Measurements from ENCODE around the gene ZNF280B.

The ZNF280B gene, protein sequence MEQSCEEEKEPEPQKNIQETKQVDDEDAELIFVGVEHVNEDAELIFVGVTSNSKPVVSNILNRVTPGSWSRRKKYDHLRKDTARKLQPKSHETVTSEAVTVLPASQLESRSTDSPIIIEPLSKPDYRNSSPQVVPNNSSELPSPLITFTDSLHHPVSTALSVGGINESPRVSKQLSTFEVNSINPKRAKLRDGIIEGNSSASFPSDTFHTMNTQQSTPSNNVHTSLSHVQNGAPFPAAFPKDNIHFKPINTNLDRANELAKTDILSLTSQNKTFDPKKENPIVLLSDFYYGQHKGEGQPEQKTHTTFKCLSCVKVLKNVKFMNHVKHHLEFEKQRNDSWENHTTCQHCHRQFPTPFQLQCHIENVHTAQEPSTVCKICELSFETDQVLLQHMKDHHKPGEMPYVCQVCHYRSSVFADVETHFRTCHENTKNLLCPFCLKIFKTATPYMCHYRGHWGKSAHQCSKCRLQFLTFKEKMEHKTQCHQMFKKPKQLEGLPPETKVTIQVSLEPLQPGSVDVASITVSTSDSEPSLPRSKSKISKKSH

DNA sequence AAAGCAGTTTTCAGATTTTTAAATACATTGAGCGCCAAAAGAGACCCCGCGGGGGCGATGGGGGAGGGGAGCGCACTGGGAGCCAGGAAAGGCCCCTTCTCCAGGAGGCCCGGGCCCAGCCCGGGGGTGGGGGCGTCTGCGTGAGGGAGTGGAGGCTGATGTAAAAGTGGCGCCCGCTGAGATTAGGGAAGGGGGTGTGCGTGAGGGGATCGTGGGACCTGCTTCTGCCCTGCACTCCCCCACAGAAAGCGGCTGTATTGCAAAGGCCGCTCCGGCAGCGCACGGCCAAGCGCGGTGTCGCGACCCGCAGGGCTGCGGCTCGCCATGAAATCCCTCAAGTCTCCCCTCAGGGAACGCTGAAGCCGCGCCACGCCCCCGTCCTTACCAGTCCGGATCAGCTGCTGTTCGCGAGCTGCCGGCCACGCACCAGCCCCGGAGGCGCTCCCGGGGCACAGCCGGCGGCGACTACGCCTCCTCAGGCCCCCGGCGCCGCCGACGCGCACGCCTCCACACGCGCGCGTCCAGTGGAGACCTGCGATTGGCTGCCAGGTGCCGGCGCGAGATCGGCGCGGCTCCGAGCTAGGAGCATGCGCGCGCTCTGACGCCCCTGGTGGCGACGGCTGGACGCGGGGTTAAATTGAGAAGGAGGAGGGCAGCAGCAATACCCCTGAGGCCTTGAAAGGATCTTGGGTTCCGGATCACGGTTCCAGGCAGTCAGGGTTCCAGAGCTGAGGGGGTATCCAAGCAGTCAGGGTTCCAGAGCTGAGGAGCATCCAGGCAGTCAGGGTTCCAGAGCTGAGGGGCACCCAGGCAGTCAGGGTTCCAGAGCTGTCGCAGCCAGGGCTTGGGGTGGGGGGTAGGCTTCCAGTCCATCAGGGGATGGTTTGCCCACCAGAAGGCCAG lies at the start of gene ZNF280B:
Gene ZNF280B (minus strand): TSS at position 469 of the 903 bp plus-strand sequence. CDS start 19,344 bp downstream, outside the sequence.
- peak; percentile 75 for DNase-seq (ENCODE audit: low read depth)
- Histone ChIP-seq H3K9ac (ENCODE audit: low read length) (peak within 1 kb of the TSS; percentile 83), H3K4me1 (ENCODE audit: control insufficient read depth, insufficient read depth, low read length) (peaks cover 6% of the 10 kb centered on the region), H3K4me3 (ENCODE audit: low read length) (peak within 1 kb of the TSS; percentile 85), H3K9me3 (ENCODE audit: control insufficient read depth, low read length) (peaks cover 33% of the 10 kb centered on the region), H3K36me3 (ENCODE audit: control insufficient read depth, insufficient read depth, low read length, severe bottlenecking) (no peaks in the 10 kb centered on the region), H3K27me3 (replicated peaks; ENCODE audit: control insufficient read depth, insufficient read depth, low read length) (peaks cover 14% of the 10 kb centered on the region)

DNA sequence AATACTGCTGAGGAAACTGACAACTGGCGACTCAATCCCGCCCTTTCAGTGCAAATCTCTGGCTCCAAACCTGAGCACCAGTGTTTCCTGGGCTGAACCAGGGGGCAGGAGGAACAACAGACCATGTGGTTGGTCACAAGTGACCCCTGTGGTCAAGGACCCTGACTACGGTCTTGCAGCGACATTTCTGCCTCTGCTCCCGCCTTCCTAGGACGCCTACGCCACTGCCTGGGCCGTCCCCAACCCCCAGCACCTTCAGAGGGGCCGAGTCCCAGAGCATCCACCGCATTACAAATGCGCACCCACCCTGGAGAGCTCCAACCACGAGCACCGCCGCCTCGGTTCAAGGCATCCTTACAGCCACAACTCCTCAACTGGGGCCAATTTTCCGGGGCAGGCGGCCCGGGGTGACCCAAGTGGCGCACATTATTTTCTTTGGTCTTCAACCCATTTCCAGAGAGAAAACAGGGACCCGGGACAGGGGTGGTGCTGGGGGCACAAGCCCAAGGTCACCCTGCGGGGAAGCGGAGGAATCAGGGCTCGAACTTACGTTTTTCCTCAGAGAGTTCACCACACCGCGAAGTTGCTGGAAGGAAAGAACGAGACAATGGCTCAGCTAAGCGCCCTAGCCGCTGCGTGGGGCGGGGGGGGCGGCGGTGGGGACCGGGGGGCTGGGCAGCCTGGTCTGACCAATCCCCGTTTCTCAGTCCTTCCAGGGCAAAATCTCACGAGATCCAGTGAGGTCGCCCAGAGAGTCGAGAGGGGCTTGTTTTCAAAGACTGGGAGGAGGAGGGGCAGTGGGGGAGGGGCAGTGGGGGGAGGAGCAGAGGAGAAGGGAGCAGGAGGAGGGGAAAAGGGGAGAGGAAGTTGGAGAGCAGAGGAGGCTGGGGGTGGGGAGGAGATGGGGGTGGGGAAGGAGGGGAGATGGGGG lies 48.7 kb upstream of the ZNF280B start:
- Histone ChIP-seq H3K27me3 (replicated peaks; ENCODE audit: control insufficient read depth, insufficient read depth, low read length) (peaks cover 10% of the 10 kb centered on the region), H3K36me3 (ENCODE audit: control insufficient read depth, insufficient read depth, low read length, severe bottlenecking) (no peaks in the 10 kb centered on the region), H3K9ac (ENCODE audit: low read length) (no peak overlapping the region), H3K4me3 (ENCODE audit: low read length) (no peak overlapping the region), H3K9me3 (ENCODE audit: control insufficient read depth, low read length) (no peaks in the 10 kb centered on the region), H3K4me1 (ENCODE audit: control insufficient read depth, insufficient read depth, low read length) (no peaks in the 10 kb centered on the region)
- DNase-seq (ENCODE audit: low read depth) = no peak

DNA sequence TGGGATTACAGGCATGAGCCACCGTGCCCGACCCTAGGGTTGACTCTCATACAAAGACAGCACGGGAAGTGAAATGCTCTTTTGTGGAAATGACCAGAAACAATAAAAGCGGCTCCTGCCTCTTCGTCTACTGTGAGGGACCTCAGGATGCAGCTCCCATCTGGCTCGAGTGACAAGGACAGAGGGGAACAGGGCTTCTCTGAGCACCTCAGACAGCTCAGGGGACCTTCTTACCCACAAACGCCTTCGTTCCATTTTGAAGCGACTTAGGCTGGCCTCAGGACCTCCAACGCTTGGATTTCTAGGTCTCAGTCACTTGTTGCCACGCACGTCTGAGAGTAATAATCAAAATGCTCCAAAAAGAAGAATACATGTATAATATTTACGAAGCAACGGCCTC lies 48.0 kb upstream of the ZNF280B start:
- DNase-seq (ENCODE audit: low read depth) = no peak
- Histone ChIP-seq H3K27me3 (replicated peaks; ENCODE audit: control insufficient read depth, insufficient read depth, low read length) (peaks cover 10% of the 10 kb centered on the region), H3K9me3 (ENCODE audit: control insufficient read depth, low read length) (no peaks in the 10 kb centered on the region), H3K4me3 (ENCODE audit: low read length) (no peak overlapping the region), H3K36me3 (ENCODE audit: control insufficient read depth, insufficient read depth, low read length, severe bottlenecking) (no peaks in the 10 kb centered on the region), H3K9ac (ENCODE audit: low read length) (no peak overlapping the region), H3K4me1 (ENCODE audit: control insufficient read depth, insufficient read depth, low read length) (no peaks in the 10 kb centered on the region)

GRCh38 chr22:22555596-22555995 lies 47.1 kb upstream of the ZNF280B start:
- H3K36me3 ChIP-seq (ENCODE audit: control insufficient read depth, insufficient read depth, low read length, severe bottlenecking) = no peaks in the 10 kb centered on the region
- peaks cover 10% of the 10 kb centered on the region for H3K27me3 ChIP-seq (replicated peaks; ENCODE audit: control insufficient read depth, insufficient read depth, low read length)
- no peak for DNase-seq (ENCODE audit: low read depth)
- no peaks in the 10 kb centered on the region for H3K9me3 ChIP-seq (ENCODE audit: control insufficient read depth, low read length)
- H3K9ac ChIP-seq (ENCODE audit: low read length) = no peak overlapping the region
- no peak overlapping the region for H3K4me3 ChIP-seq (ENCODE audit: low read length)
- H3K4me1 ChIP-seq (ENCODE audit: control insufficient read depth, insufficient read depth, low read length) = no peaks in the 10 kb centered on the region

GRCh38 chr22:22554587-22555284 lies 46.2 kb upstream of the ZNF280B start:
- H3K36me3 ChIP-seq (ENCODE audit: control insufficient read depth, insufficient read depth, low read length, severe bottlenecking) = no peaks in the 10 kb centered on the region
- no peaks in the 10 kb centered on the region for H3K4me1 ChIP-seq (ENCODE audit: control insufficient read depth, insufficient read depth, low read length)
- peaks cover 16% of the 10 kb centered on the region for H3K27me3 ChIP-seq (replicated peaks; ENCODE audit: control insufficient read depth, insufficient read depth, low read length)
- no peak overlapping the region for H3K4me3 ChIP-seq (ENCODE audit: low read length)
- no peak overlapping the region for H3K9ac ChIP-seq (ENCODE audit: low read length)
- H3K9me3 ChIP-seq (ENCODE audit: control insufficient read depth, low read length) = no peaks in the 10 kb centered on the region
- no peak for DNase-seq (ENCODE audit: low read depth)

DNA sequence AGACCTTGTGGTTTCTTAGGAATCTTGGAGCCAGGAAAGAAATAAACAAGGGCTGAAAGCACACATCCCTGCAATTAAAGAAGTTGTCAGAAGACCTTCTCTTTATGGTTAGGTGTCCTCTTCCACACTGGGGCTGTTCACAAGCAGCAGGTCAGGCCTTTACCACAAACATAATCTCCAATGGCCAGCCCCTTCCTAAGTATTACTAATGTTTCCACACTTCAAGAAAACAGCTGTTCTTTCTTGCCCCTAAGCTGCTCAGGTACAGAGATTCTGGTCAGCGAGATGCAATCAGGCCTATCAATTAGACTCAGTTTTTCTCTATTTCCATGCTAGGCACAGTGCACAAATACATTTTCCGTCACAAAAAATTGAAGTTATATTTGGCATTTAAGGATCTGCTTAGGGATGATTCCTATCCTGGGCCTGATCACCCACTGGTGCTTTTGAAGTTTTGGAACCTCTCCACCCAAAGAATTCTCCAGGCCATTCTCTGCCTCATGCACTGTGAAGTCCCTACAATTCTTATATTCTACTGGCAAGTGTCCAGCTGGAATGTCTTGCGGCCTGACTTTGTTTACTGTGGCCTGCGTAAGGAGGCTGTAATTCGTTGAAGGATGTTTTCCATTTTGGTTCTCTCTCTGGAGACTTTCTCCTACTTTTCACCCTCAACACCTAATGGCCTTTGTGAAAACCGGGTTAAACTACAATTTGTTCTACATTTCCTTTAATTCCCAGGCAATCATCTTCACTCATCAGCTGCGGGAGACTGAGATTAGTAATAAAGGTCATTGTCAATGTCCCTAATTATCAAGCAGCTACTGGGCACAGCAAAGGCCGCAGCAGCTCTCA lies 45.4 kb upstream of the ZNF280B start:
- no peak overlapping the region for H3K9ac ChIP-seq (ENCODE audit: low read length)
- no peaks in the 10 kb centered on the region for H3K36me3 ChIP-seq (ENCODE audit: control insufficient read depth, insufficient read depth, low read length, severe bottlenecking)
- H3K4me1 ChIP-seq (ENCODE audit: control insufficient read depth, insufficient read depth, low read length) = no peaks in the 10 kb centered on the region
- H3K27me3 ChIP-seq (replicated peaks; ENCODE audit: control insufficient read depth, insufficient read depth, low read length) = peaks cover 24% of the 10 kb centered on the region
- no peaks in the 10 kb centered on the region for H3K9me3 ChIP-seq (ENCODE audit: control insufficient read depth, low read length)
- no peak overlapping the region for H3K4me3 ChIP-seq (ENCODE audit: low read length)
- DNase-seq (ENCODE audit: low read depth) = peak; percentile 1

DNA sequence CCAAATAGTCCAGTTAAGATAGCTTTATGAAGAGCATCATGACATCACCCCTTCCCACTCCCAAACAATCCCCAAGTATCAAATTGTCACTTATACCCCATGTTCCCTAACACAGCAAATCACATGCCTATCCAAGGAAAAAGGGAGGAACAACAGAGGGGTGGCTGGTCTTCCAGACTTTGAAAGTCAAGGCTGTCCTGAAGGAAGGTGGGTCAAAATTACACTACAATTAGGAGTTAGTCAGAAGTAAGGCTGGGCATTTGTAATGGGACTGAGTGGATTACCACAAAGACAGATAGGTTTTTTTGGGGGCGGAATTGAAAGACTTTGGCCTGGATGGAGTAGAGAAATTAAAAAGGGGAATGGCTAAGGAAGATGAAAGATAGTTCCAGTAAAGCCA lies 44.6 kb upstream of the ZNF280B start:
- H3K27me3 ChIP-seq (replicated peaks; ENCODE audit: control insufficient read depth, insufficient read depth, low read length) = peaks cover 27% of the 10 kb centered on the region
- DNase-seq (ENCODE audit: low read depth) = no peak

DNA sequence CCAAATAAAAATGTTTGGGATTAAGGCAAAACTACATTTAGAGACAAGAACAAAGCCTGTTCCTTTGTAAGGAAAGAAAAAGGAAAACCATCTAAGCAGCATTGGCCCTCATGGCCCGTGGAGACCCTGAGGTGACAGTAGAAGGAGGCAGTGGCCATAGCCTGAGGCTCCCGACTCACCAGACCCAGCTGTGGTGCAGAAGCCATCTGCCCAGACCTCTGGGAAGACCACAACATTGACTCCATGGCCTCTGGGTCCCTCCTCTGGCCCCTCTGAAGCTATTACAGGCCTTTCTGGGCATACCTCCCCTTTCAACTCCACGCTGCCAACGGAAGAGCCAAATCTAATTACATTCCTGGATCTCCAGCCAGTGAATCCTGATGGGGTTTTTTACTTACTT lies 44.1 kb upstream of the ZNF280B start:
- no peak for DNase-seq (ENCODE audit: low read depth)
- H3K4me3 ChIP-seq (ENCODE audit: low read length) = no peak overlapping the region
- peaks cover 32% of the 10 kb centered on the region for H3K27me3 ChIP-seq (replicated peaks; ENCODE audit: control insufficient read depth, insufficient read depth, low read length)
- no peaks in the 10 kb centered on the region for H3K9me3 ChIP-seq (ENCODE audit: control insufficient read depth, low read length)
- no peaks in the 10 kb centered on the region for H3K4me1 ChIP-seq (ENCODE audit: control insufficient read depth, insufficient read depth, low read length)
- no peak overlapping the region for H3K9ac ChIP-seq (ENCODE audit: low read length)
- H3K36me3 ChIP-seq (ENCODE audit: control insufficient read depth, insufficient read depth, low read length, severe bottlenecking) = no peaks in the 10 kb centered on the region

More for the DNA sequence above, 44.6 kb upstream of the ZNF280B start:
- no peaks in the 10 kb centered on the region for H3K9me3 ChIP-seq (ENCODE audit: control insufficient read depth, low read length)
- no peaks in the 10 kb centered on the region for H3K4me1 ChIP-seq (ENCODE audit: control insufficient read depth, insufficient read depth, low read length)
- no peak overlapping the region for H3K4me3 ChIP-seq (ENCODE audit: low read length)
- H3K9ac ChIP-seq (ENCODE audit: low read length) = no peak overlapping the region
- no peaks in the 10 kb centered on the region for H3K36me3 ChIP-seq (ENCODE audit: control insufficient read depth, insufficient read depth, low read length, severe bottlenecking)

DNA sequence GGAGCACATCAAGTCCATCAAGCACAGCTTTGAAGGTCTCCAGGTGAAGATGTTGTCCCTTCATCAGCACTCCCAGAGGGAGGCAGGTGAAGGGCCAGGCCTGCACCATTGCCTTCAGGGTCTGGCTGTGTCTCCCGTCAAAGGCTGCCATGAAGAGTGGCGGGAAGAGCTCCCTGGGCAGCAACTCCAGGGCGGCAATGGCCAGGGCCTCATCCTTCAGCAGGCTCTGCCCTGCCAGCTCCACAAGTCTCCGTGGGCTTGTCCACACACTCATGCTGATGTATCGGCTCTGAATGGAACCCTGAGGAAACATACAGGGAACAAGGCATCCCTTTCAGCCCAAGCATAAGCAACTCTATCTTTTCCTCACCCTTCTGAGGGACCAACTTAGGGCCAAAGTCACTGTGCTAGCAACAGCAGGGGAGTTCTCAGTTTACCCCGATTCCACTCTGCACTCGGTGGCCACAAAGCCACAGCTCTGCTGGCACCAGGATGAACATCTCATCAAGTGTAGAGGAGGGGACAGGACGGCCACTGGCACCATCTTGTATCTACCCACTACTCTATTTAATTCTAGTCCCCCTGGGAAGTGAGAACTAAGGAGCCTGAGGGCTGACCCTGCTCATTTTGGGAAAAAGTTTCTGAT lies 42.4 kb upstream of the ZNF280B start:
- Histone ChIP-seq H3K4me1 (ENCODE audit: control insufficient read depth, insufficient read depth, low read length) (no peaks in the 10 kb centered on the region), H3K36me3 (ENCODE audit: control insufficient read depth, insufficient read depth, low read length, severe bottlenecking) (no peaks in the 10 kb centered on the region), H3K9me3 (ENCODE audit: control insufficient read depth, low read length) (no peaks in the 10 kb centered on the region), H3K4me3 (ENCODE audit: low read length) (no peak overlapping the region), H3K9ac (ENCODE audit: low read length) (no peak overlapping the region), H3K27me3 (replicated peaks; ENCODE audit: control insufficient read depth, insufficient read depth, low read length) (peaks cover 32% of the 10 kb centered on the region)
- DNase-seq (ENCODE audit: low read depth) = no peak

Data from adipocyte (in vitro differentiated cells).